MM.1S (cell line): ENCODE measurements around the gene RIPK4.

Experiments
- DNase-seq: peaks from one replicate; pipeline ENCODE4 v3.0.0-alpha.2; 2015
- H2AFZ ChIP-seq: fragments of 300-600 bp; sonication (generic); 2 replicates; pipeline ENCODE4 v1.6.0; 2016; ENCODE audit warnings: antibody characterized with exemption, low read length
- H3F3A ChIP-seq: fragments of 300-600 bp; sonication (generic); 2 replicates; pipeline ENCODE4 v1.6.1; 2016; ENCODE audit warnings: mild to moderate bottlenecking, antibody characterized with exemption, low read length, moderate library complexity, mixed read lengths; ENCODE audit not compliant: insufficient read depth
- H3K27ac ChIP-seq: fragments of 300-600 bp; sonication (generic); 2 replicates; pipeline ENCODE4 v1.5.1; 2016; ENCODE audit warnings: mild to moderate bottlenecking, low read length
- H3K27me3 ChIP-seq: fragments of 300-600 bp; sonication (generic); replicated peaks from 2 replicates; pipeline ENCODE4 v1.6.0; 2016; ENCODE audit warnings: low read length; ENCODE audit not compliant: insufficient read depth
- H3K36me3 ChIP-seq: fragments of 300-600 bp; sonication (generic); replicated peaks from 2 replicates; pipeline ENCODE4 v1.6.1; 2016; ENCODE audit warnings: mild to moderate bottlenecking, low read length, mixed read lengths; ENCODE audit not compliant: insufficient read depth
- H3K4me1 ChIP-seq: fragments of 300-600 bp; sonication (generic); 2 replicates; pipeline ENCODE4 v1.6.1; 2016; ENCODE audit warnings: low read length, mixed read lengths
- H3K4me2 ChIP-seq: fragments of 300-600 bp; sonication (generic); 2 replicates; pipeline ENCODE4 v1.6.0; 2016; ENCODE audit warnings: low read depth, low read length
- H3K4me3 ChIP-seq: fragments of 300-600 bp; sonication (generic); 2 replicates; pipeline ENCODE4 v1.5.1; 2016; ENCODE audit warnings: low read length, mixed read lengths
- H3K79me2 ChIP-seq: fragments of 300-600 bp; sonication (generic); 2 replicates; pipeline ENCODE4 v1.6.1; 2016; ENCODE audit warnings: mixed run types, low read length, mixed read lengths
- H3K9ac ChIP-seq: fragments of 300-600 bp; sonication (generic); 2 replicates; pipeline ENCODE4 v1.6.1; 2016; ENCODE audit warnings: low read length, mixed read lengths
- H3K9me2 ChIP-seq: fragments of 300-600 bp; sonication (generic); replicated peaks from 2 replicates; pipeline ENCODE4 v1.6.1; 2016; ENCODE audit warnings: mild to moderate bottlenecking, low read length, mixed read lengths; ENCODE audit not compliant: insufficient read depth
- H3K9me3 ChIP-seq: fragments of 300-600 bp; sonication (generic); replicated peaks from 2 replicates; pipeline ENCODE4 v1.6.1; 2016; ENCODE audit warnings: mild to moderate bottlenecking, low read length, mixed read lengths; ENCODE audit not compliant: insufficient read depth
- H4K20me1 ChIP-seq: fragments of 300-600 bp; sonication (generic); 2 replicates; pipeline ENCODE4 v1.6.1; 2016; ENCODE audit warnings: mild to moderate bottlenecking, low read length, moderate library complexity, mixed read lengths; ENCODE audit not compliant: insufficient read depth
- CTCF ChIP-seq: fragments of 300-600 bp; sonication (generic); IDR thresholded peaks from 2 replicates; pipeline ENCODE4 v1.5.1; 2016; ENCODE audit warnings: antibody characterized with exemption, low read length, mixed read lengths
- EZH2 ChIP-seq: fragments of 300-600 bp; sonication (generic); optimal IDR thresholded peaks from 2 replicates; pipeline ENCODE3; 2017; ENCODE audit warnings: low read depth, mild to moderate bottlenecking, antibody characterized with exemption, low read length, mixed read lengths
- EZH2phosphoT487 ChIP-seq: fragments of 300-600 bp; sonication (generic); IDR thresholded peaks from 2 replicates; pipeline ENCODE4 v1.6.1; 2018; ENCODE audit warnings: antibody characterized with exemption, low read length

RIPK4 gene

GRCh38 chr21:41803316-41803715, 36.5 kb upstream of the RIPK4 start:
- no peak overlapping the region for H3K4me3 ChIP-seq
- H3K4me1 ChIP-seq = peaks cover 13% of the 10 kb centered on the region
- H3F3A ChIP-seq = 0 out of 2 replicates have a peak, but pooled peaks cover 2% of the 10 kb centered on the region
- H3K9ac ChIP-seq = no peak overlapping the region
- H3K36me3 ChIP-seq = no peaks in the 10 kb centered on the region
- H3K27ac ChIP-seq = no peak overlapping the region
- no peak overlapping the region for H2AFZ ChIP-seq
- H3K9me2 ChIP-seq = no peaks in the 10 kb centered on the region
- H3K27me3 ChIP-seq = no peaks in the 10 kb centered on the region
- H3K4me2 ChIP-seq = no peak overlapping the region
- 0 out of 2 replicates have a peak, but pooled peaks cover 5% of the 10 kb centered on the region for H3K79me2 ChIP-seq
- TF ChIP-seq EZH2phosphoT487 (no peak), EZH2 (no peak), CTCF (no peak)
- DNase-seq = no peak
- H4K20me1 ChIP-seq = no peaks in the 10 kb centered on the region
- H3K9me3 ChIP-seq = no peaks in the 10 kb centered on the region

DNA sequence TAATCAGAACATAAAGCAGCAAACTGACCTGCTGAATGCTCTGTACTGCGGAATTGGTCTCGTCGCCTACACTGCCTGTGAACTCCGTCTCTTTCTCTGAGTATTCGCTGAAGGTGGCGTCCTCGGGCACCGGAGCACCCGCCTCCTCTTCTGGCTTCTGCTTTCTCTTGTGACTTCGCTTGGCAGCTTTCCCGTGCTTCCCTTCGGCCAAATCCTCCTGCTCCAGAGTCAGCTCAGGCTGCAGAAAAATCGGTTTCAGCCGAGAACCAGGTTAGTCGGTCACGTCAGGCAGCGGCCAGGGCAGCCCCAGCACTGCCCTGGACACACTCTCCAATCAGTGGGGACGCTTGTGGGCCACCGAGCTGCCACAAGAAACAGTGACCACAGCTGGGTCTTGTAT, 35.8 kb upstream of the RIPK4 start:
- Histone ChIP-seq H3K27me3 (no peaks in the 10 kb centered on the region), H3K9me2 (no peaks in the 10 kb centered on the region), H3K4me2 (no peak overlapping the region), H3K9me3 (no peaks in the 10 kb centered on the region), H3K4me3 (no peak overlapping the region), H4K20me1 (no peaks in the 10 kb centered on the region), H3K79me2 (0 out of 2 replicates have a peak, but pooled peaks cover 5% of the 10 kb centered on the region), H3K36me3 (no peaks in the 10 kb centered on the region), H3K9ac (no peak overlapping the region), H2AFZ (no peak overlapping the region), H3F3A (0 out of 2 replicates have a peak, but pooled peaks cover 2% of the 10 kb centered on the region), H3K27ac (no peak overlapping the region), H3K4me1 (peaks cover 13% of the 10 kb centered on the region)
- TF ChIP-seq EZH2phosphoT487 (no peak), EZH2 (no peak), CTCF (no peak)
- DNase-seq = no peak

DNA sequence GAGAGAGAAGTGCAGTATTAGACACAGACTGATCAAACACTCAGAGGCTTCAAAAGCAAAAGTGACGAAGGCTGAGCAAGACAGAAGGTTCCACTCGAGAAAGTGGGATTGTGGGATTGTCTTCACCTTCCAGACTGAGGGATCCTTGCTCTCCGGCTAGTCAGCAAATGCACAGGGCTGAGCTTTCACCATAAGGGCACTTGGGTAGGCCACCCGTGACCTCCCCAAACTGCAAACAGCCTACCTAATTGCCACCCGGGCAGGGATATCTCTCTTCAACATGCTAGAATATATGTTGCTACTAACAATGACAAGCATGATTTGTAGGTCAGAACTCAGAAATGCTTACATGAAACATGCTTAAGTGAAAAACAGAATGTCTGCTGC, 35.3 kb upstream of the RIPK4 start:
- H3K4me1 ChIP-seq = peaks cover 13% of the 10 kb centered on the region
- H4K20me1 ChIP-seq = no peaks in the 10 kb centered on the region
- no peaks in the 10 kb centered on the region for H3K9me3 ChIP-seq
- H3K9me2 ChIP-seq = no peaks in the 10 kb centered on the region
- 0 out of 2 replicates have a peak, but pooled peaks cover 5% of the 10 kb centered on the region for H3K79me2 ChIP-seq
- H3K27ac ChIP-seq = no peak overlapping the region
- H3K36me3 ChIP-seq = no peaks in the 10 kb centered on the region
- H2AFZ ChIP-seq = no peak overlapping the region
- no peaks in the 10 kb centered on the region for H3K27me3 ChIP-seq
- no peak for TF ChIP-seq CTCF
- TF ChIP-seq EZH2 = no peak
- TF ChIP-seq EZH2phosphoT487 = no peak
- 0 out of 2 replicates have a peak, but pooled peaks cover 2% of the 10 kb centered on the region for H3F3A ChIP-seq
- no peak overlapping the region for H3K4me3 ChIP-seq
- H3K9ac ChIP-seq = no peak overlapping the region
- no peak overlapping the region for H3K4me2 ChIP-seq
- no peak for DNase-seq
